Parathyroid adenoma (tissue), 2 donors: Measurements from ENCODE around the gene IZUMO3.

ENCODE experiments used
- H2AFZ ChIP-seq: fragments of 300-600 bp; sonication (generic); one replicate; pipeline ENCODE4 v1.7.0; 2017; ENCODE audit warnings: antibody characterized with exemption, mild to moderate bottlenecking
- H3K27ac ChIP-seq: fragments of 300-600 bp; sonication (generic); one replicate; pipeline ENCODE4 v1.7.0; 2017
- H3K27me3 ChIP-seq: fragments of 300-600 bp; sonication (generic); one replicate; pipeline ENCODE4 v1.7.0; 2017; ENCODE audit warnings: low read length; ENCODE audit not compliant: control insufficient read depth, insufficient read depth
- H3K36me3 ChIP-seq: fragments of 300-600 bp; sonication (generic); one replicate; pipeline ENCODE4 v1.7.0; 2017; ENCODE audit warnings: low read length; ENCODE audit not compliant: control insufficient read depth, insufficient read depth
- H3K4me1 ChIP-seq: fragments of 300-600 bp; sonication (generic); one replicate; pipeline ENCODE4 v1.7.0; 2017; ENCODE audit warnings: control low read depth
- H3K4me2 ChIP-seq: fragments of 300-600 bp; sonication (generic); one replicate; pipeline ENCODE4 v1.7.0; 2017; ENCODE audit warnings: low read length
- H3K4me3 ChIP-seq: fragments of 300-600 bp; sonication (generic); one replicate; pipeline ENCODE4 v1.7.0; 2017; ENCODE audit warnings: low read depth, low read length
- H3K79me2 ChIP-seq: fragments of 300-600 bp; sonication (generic); one replicate; pipeline ENCODE4 v1.7.0; 2017; ENCODE audit warnings: control low read depth
- H3K9ac ChIP-seq: fragments of 300-600 bp; sonication (generic); one replicate; pipeline ENCODE4 v1.7.0; 2017; ENCODE audit warnings: mild to moderate bottlenecking
- H3K9me3 ChIP-seq: fragments of 300-600 bp; sonication (generic); one replicate; pipeline ENCODE4 v1.7.0; 2017; ENCODE audit warnings: low read length; ENCODE audit not compliant: control insufficient read depth
- CTCF ChIP-seq: fragments of 300-600 bp; sonication (generic); IDR thresholded peaks from one replicate; pipeline ENCODE4 v1.7.0; 2017; ENCODE audit warnings: antibody characterized with exemption, mild to moderate bottlenecking
- donor health status: primary hyperparathyroidism.

The IZUMO3 gene, protein sequence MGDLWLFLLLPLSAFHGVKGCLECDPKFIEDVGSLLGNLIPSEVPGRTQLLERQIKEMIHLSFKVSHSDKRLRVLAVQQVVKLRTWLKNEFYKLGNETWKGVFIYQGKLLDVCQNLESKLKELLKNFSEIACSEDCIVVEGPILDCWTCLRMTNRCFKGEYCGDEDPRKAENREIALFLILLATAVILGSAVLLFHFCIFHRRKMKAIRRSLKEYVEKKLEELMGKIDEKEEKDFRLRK

GRCh38 chr9:24545847-24546522, at the start of gene IZUMO3:
Gene IZUMO3 (minus strand): TSS chr9:24545897. CDS start chr9:24545649, 248 bp downstream.
- H3K9me3 ChIP-seq: no peaks in the 10 kb centered on the region
- H3K27ac ChIP-seq: no peak within 1 kb of the TSS
- H3K9ac ChIP-seq: no peak within 1 kb of the TSS
- H3K4me2 ChIP-seq: no peak within 1 kb of the TSS
- no peaks in the 10 kb centered on the region for H3K4me1 ChIP-seq
- H2AFZ ChIP-seq: no peak within 1 kb of the TSS
- H3K4me3 ChIP-seq: no peak within 1 kb of the TSS
- no peaks in the 10 kb centered on the region for H3K27me3 ChIP-seq
- no peak for TF ChIP-seq CTCF
- H3K79me2 ChIP-seq: no peaks in the 10 kb centered on the region
- no peaks in the 10 kb centered on the region for H3K36me3 ChIP-seq

DNA sequence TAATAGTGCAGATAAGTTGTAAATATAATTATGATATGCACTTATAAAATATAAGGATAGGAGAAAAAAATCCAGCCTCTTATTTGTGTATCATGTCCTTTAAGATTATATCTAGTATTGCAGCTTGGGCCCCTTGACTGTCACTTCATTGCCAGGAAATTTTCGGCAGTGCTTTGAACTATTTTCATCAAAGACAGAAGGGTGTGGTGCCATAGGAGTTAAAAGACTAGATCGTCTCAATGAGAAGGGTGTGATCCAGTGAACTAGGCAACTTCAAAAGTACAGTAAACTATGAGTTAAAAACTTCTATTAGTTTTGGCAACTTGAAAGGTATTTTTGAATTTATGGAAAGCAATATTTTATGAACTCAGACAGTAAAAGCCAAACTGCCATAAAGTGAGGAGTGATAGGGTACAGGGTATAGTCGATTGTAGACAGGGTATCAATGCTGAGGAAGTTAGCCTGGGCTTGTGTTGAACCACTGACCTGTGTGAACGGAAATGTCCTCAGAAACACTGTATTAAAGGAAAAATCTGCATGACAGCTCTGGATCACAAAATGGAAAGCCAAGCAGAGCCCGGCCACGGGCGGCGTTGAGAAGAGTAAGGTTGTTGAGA, 48.6 kb upstream of the IZUMO3 start:
- no peak overlapping the region for H3K9ac ChIP-seq
- no peak overlapping the region for H3K27ac ChIP-seq
- no peaks in the 10 kb centered on the region for H3K79me2 ChIP-seq
- H3K36me3 ChIP-seq: no peaks in the 10 kb centered on the region
- no peaks in the 10 kb centered on the region for H3K4me1 ChIP-seq
- H3K4me2 ChIP-seq: no peak overlapping the region
- TF ChIP-seq CTCF: no peak
- H3K4me3 ChIP-seq: no peak overlapping the region
- H3K27me3 ChIP-seq: no peaks in the 10 kb centered on the region
- H3K9me3 ChIP-seq: no peaks in the 10 kb centered on the region
- H2AFZ ChIP-seq: no peak overlapping the region

DNA sequence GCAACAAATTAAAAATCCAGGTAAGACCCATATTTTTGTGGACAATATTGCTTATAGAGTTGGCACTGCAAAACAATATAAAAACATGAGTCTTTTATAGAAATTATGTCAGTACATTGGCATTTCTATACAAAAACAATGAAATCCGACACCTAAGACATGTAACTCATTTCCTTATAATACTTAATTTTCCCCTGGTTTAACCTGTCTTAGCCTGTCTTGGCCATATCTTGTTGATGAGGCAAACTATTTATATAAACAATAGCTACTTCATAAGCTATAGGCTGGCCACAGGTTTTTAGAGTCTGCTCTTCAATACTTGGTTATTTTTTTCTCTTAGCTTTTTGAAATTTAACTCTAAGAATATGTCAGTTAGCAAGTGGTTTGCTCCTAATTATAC, 44.7 kb upstream of the IZUMO3 start:
- no peak for TF ChIP-seq CTCF
- H3K27ac ChIP-seq: no peak overlapping the region
- no peak overlapping the region for H2AFZ ChIP-seq
- H3K4me3 ChIP-seq: no peak overlapping the region
- no peaks in the 10 kb centered on the region for H3K27me3 ChIP-seq
- no peak overlapping the region for H3K9ac ChIP-seq
- no peak overlapping the region for H3K4me2 ChIP-seq
- H3K79me2 ChIP-seq: no peaks in the 10 kb centered on the region
- no peaks in the 10 kb centered on the region for H3K4me1 ChIP-seq
- no peaks in the 10 kb centered on the region for H3K9me3 ChIP-seq
- H3K36me3 ChIP-seq: no peaks in the 10 kb centered on the region

DNA sequence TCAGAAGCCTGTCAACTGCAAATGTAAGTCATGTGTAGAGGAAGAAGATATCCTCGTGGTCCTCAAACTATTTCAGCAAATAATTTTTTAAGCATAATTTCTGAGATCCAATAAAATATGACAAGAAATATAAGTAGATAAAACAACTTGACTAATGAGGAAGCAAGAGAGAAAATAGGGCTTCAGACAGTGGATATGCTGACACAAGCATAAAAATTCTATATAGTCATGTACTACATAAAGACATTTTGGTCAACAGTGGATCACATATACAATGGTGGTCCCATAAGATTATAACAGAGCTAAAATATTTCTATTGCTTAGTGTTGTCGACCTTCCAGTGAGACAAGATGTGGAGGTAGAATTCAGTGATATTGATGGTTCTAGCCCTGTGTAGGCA, 42.2 kb upstream of the IZUMO3 start:
- TF ChIP-seq CTCF: no peak
- H2AFZ ChIP-seq: no peak overlapping the region
- no peak overlapping the region for H3K4me3 ChIP-seq
- H3K4me2 ChIP-seq: no peak overlapping the region
- H3K27ac ChIP-seq: no peak overlapping the region
- no peaks in the 10 kb centered on the region for H3K79me2 ChIP-seq
- no peak overlapping the region for H3K9ac ChIP-seq
- no peaks in the 10 kb centered on the region for H3K27me3 ChIP-seq
- H3K9me3 ChIP-seq: no peaks in the 10 kb centered on the region
- H3K4me1 ChIP-seq: no peaks in the 10 kb centered on the region
- H3K36me3 ChIP-seq: no peaks in the 10 kb centered on the region
